Breast epithelium (tissue), 3 donors: ENCODE data around the gene SLCO1A2.

Experiments used
- CTCF ChIP-seq, 3 donors: fragments of 450-650 bp; IDR thresholded peaks; one replicate each; pipeline ENCODE4 v1.5.1; 2016 to 2017; ENCODE audit warnings: antibody characterized with exemption in 3 of 3, mild to moderate bottlenecking in 3 of 3, moderate library complexity in 3 of 3
- POLR2A ChIP-seq: fragments of 450-650 bp; IDR thresholded peaks from one replicate; pipeline ENCODE4 v1.6.1; 2016; ENCODE audit warnings: antibody characterized with exemption, mild to moderate bottlenecking, moderate library complexity
- POLR2AphosphoS5 ChIP-seq, 3 donors: sonication (generic); formaldehyde crosslinking; IDR thresholded peaks; one replicate each; pipeline ENCODE4 v1.6.1; 2017; ENCODE audit warnings: antibody characterized with exemption in 3 of 3

- TF ChIP-seq POLR2AphosphoS5 (IDR thresholded peaks at IDR 0.05) (no peak), CTCF (IDR thresholded peaks at IDR 0.05) (no peak), POLR2A (no peak)
Measured at GRCh38 chr12:21294176-21294575, 40.5 kb downstream of the SLCO1A2 start.
